DND-41 (cell line): ENCODE results near the gene NPR1.
"Not testable (repeated sequence)": the region's sequence is repeated elsewhere in the genome, so short reads cannot be mapped to it uniquely, and the experiment has no call there.

Experiments
- ATAC-seq: fragments of 200-7000 bp; cut with Tn5 transposase; 3 replicates; pipeline ENCODE4 v1.9.1; 2021; ENCODE audit warnings: low read depth; ENCODE audit not compliant: insufficient read depth
- DNase-seq: peaks from one replicate; pipeline ENCODE4 v3.0.0-alpha.2; 2020
- H2AFZ ChIP-seq: 2 replicates; pipeline ENCODE4 v1.6.0; 2012; ENCODE audit warnings: low read depth, low read length
- H3K27ac ChIP-seq: 2 replicates; pipeline ENCODE4 v1.5.1; 2012; ENCODE audit warnings: low read length, inconsistent platforms
- H3K27me3 ChIP-seq: fragments of 200-600 bp; sonication (generic); 2 replicates; pipeline ENCODE4 v1.6.0; 2012; ENCODE audit warnings: low read length, mild to moderate bottlenecking, inconsistent platforms; ENCODE audit not compliant: insufficient read depth, poor library complexity
- H3K36me3 ChIP-seq: 2 replicates; pipeline ENCODE4 v1.5.1; 2012; ENCODE audit warnings: low read length, inconsistent platforms; ENCODE audit not compliant: insufficient read depth
- H3K4me1 ChIP-seq: 2 replicates; pipeline ENCODE4 v1.5.1; 2012; ENCODE audit warnings: mild to moderate bottlenecking, low read length; ENCODE audit not compliant: insufficient read depth
- H3K4me2 ChIP-seq: 2 replicates; pipeline ENCODE4 v1.6.0; 2012; ENCODE audit warnings: mild to moderate bottlenecking, moderate library complexity, low read length, inconsistent platforms; ENCODE audit not compliant: insufficient read depth
- H3K4me3 ChIP-seq, 2 experiments: fragments of 200-600 bp in 1 of 2; shearing (Covaris generic) in 1 of 2; 2 replicates each; pipeline ENCODE4 v1.5.1; 2012 to 2016; ENCODE audit warnings: inconsistent platforms in 2 of 2, low read length in 2 of 2, mild to moderate bottlenecking in 2 of 2, low read depth in 1 of 2, moderate library complexity in 1 of 2
- H3K79me2 ChIP-seq: 2 replicates; pipeline ENCODE4 v1.6.0; 2012; ENCODE audit warnings: low read length, inconsistent platforms; ENCODE audit not compliant: insufficient read depth
- H3K9ac ChIP-seq: 2 replicates; pipeline ENCODE4 v1.6.0; 2012; ENCODE audit warnings: low read depth, mild to moderate bottlenecking, inconsistent platforms, low read length, moderate library complexity
- H3K9me3 ChIP-seq: 2 replicates; pipeline ENCODE4 v1.5.1; 2012; ENCODE audit warnings: low read length, moderate library complexity, mild to moderate bottlenecking, inconsistent platforms; ENCODE audit not compliant: insufficient read depth, severe bottlenecking
- H4K20me1 ChIP-seq: 2 replicates; pipeline ENCODE4 v1.6.0; 2012; ENCODE audit warnings: low read length; ENCODE audit not compliant: insufficient read depth
- EZH2 ChIP-seq: IDR thresholded peaks from 3 replicates; pipeline ENCODE4 v1.6.1; 2012; ENCODE audit warnings: borderline replicate concordance, low read depth, mild to moderate bottlenecking, moderate library complexity, low read length, inconsistent platforms; ENCODE audit not compliant: severe bottlenecking
- TF ChIP-seq, protein P1 (sequence below): IDR thresholded peaks from 2 replicates; pipeline ENCODE4 v1.5.1; 2012; ENCODE audit warnings: borderline replicate concordance, low read length, moderate library complexity, mild to moderate bottlenecking; ENCODE audit not compliant: poor library complexity, severe bottlenecking; ENCODE audit errors: extremely low read depth

NPR1 gene

DNA sequence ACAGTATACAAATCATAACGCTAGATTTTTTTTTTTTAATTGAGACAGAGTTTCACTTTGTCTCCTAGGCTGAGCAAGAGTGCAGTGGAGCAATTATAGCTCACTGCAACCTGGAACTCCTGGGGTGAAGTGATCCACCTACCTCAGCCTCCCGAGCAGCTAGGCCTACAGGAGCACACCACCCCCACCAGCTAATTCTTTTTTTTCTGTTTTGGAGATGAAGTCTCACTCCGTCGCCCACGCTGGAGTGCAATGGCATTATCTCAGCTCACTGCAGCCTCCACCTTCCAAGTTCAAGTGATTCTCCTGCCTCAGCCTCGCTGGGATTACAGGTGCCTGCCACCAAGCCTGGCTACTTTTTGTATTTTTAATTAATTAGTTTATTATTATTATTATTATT lies 21.3 kb downstream of the NPR1 start:
- Histone ChIP-seq H4K20me1 (no peaks in the 10 kb centered on the region), H3K27me3 (no peaks in the 10 kb centered on the region), H3K4me1 (no peaks in the 10 kb centered on the region), H3K9me3 (no peaks in the 10 kb centered on the region), H3K36me3 (no peaks in the 10 kb centered on the region), H3K79me2 (no peaks in the 10 kb centered on the region), H3K27ac (no peak overlapping the region), H3K4me3 (no peak overlapping the region), H3K9ac (no peak overlapping the region), H3K4me2 (no peak overlapping the region), H2AFZ (no peak overlapping the region)
- ATAC-seq (no peak), DNase-seq (no peak)
- TF ChIP-seq, protein P1, sequence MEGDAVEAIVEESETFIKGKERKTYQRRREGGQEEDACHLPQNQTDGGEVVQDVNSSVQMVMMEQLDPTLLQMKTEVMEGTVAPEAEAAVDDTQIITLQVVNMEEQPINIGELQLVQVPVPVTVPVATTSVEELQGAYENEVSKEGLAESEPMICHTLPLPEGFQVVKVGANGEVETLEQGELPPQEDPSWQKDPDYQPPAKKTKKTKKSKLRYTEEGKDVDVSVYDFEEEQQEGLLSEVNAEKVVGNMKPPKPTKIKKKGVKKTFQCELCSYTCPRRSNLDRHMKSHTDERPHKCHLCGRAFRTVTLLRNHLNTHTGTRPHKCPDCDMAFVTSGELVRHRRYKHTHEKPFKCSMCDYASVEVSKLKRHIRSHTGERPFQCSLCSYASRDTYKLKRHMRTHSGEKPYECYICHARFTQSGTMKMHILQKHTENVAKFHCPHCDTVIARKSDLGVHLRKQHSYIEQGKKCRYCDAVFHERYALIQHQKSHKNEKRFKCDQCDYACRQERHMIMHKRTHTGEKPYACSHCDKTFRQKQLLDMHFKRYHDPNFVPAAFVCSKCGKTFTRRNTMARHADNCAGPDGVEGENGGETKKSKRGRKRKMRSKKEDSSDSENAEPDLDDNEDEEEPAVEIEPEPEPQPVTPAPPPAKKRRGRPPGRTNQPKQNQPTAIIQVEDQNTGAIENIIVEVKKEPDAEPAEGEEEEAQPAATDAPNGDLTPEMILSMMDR, result no peak

DNA sequence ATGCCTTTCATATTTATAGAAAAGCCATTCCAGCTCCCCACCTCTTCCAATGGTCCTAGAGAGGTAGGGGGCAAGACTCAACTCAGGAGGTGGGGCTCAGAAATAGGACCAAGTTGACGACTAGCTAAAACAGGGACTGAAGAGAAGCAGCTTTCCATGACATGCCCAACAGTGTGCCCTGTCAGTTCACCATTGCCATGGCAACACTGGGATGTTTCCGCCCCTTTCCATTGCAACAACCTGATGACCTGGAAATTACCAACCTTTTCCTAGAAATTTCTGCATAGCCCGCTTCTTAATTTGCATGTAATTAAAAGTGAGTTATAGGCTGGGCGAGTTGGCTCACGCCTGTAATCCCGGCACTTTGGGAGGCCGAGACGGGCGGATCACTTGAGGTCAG lies 27.0 kb downstream of the NPR1 start:
- Histone ChIP-seq H3K4me1 (no peaks in the 10 kb centered on the region), H3K27ac (no peak overlapping the region), H3K36me3 (no peaks in the 10 kb centered on the region), H3K9ac (no peak overlapping the region), H3K4me3 (no peak overlapping the region), H3K79me2 (no peaks in the 10 kb centered on the region), H3K9me3 (no peaks in the 10 kb centered on the region), H2AFZ (no peak overlapping the region), H4K20me1 (no peaks in the 10 kb centered on the region), H3K27me3 (no peaks in the 10 kb centered on the region), H3K4me2 (no peak overlapping the region)
- ATAC-seq (no peak), DNase-seq (no peak)
- TF ChIP-seq, protein P1, result no peak
- TF ChIP-seq EZH2, result no peak

GRCh38 chr1:153711026-153711425 lies 32.5 kb downstream of the NPR1 start:
- ATAC-seq, result no peak
- no peak overlapping the region for H3K27ac ChIP-seq
- H3K4me3 ChIP-seq, result no peak overlapping the region
- TF ChIP-seq, protein P1, result no peak
- no peak for TF ChIP-seq EZH2
- H4K20me1 ChIP-seq, result no peaks in the 10 kb centered on the region
- H2AFZ ChIP-seq, result no peak overlapping the region
- no peaks in the 10 kb centered on the region for H3K79me2 ChIP-seq
- no peaks in the 10 kb centered on the region for H3K27me3 ChIP-seq
- no peak overlapping the region for H3K9ac ChIP-seq
- DNase-seq, result no peak
- H3K36me3 ChIP-seq, result no peaks in the 10 kb centered on the region
- H3K9me3 ChIP-seq, result no peaks in the 10 kb centered on the region
- H3K4me1 ChIP-seq, result no peaks in the 10 kb centered on the region
- no peak overlapping the region for H3K4me2 ChIP-seq

DNA sequence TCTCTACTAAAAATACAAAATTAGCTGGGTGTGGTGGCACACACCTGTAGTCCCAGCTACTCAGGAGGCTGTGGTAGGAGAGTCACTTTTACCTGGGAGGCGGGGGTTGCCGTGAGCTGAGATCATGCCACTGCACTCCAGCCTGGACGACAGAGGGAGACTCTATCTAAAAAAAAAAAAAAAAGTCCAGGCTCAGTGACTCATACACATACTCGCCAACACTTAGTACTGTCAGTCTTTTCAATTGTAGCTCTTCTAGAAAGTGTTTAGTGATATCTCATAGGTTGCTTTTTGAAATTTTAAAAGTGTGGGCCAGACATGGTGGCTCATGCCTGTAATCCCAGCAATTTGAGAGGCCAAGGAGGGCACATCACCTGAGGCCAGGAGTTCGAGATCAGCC lies 37.7 kb downstream of the NPR1 start:
- H3K4me2 ChIP-seq, H3K27ac ChIP-seq, H3K9ac ChIP-seq, DNase-seq, H3K4me1 ChIP-seq, H3K4me3 ChIP-seq, H3K27me3 ChIP-seq, H4K20me1 ChIP-seq, H3K9me3 ChIP-seq, H3K36me3 ChIP-seq, ATAC-seq, H3K79me2 ChIP-seq, H2AFZ ChIP-seq: not testable (repeated sequence)
